Loucy (cell line): ENCODE data around the gene MTR.

Experiments
- H2AFZ ChIP-seq: fragments of 200-600 bp; sonication (generic); 2 replicates; pipeline ENCODE4 v1.6.0; 2016; ENCODE audit warnings: antibody characterized with exemption, mild to moderate bottlenecking, low read length, moderate library complexity
- H3F3A ChIP-seq: fragments of 200-600 bp; 2 replicates; pipeline ENCODE4 v1.6.0; 2016; ENCODE audit warnings: antibody characterized with exemption, low read depth, mild to moderate bottlenecking
- H3K27me3 ChIP-seq: fragments of 200-600 bp; sonication (generic); 2 replicates; pipeline ENCODE4 v1.6.1; 2014; ENCODE audit warnings: low read length, mild to moderate bottlenecking; ENCODE audit not compliant: insufficient read depth, poor library complexity, severe bottlenecking
- H3K36me3 ChIP-seq: fragments of 200-600 bp; sonication (generic); 2 replicates; pipeline ENCODE4 v1.6.1; 2016; ENCODE audit warnings: low read length; ENCODE audit not compliant: insufficient read depth
- H3K4me1 ChIP-seq: fragments of 200-600 bp; sonication (generic); 2 replicates; pipeline ENCODE4 v1.5.1; 2014; ENCODE audit warnings: low read length, mild to moderate bottlenecking; ENCODE audit not compliant: insufficient read depth, poor library complexity, severe bottlenecking
- H3K4me2 ChIP-seq: fragments of 200-600 bp; sonication (generic); 2 replicates; pipeline ENCODE4 v1.6.0; 2014; ENCODE audit warnings: antibody characterized with exemption, low read length, low read depth, mild to moderate bottlenecking; ENCODE audit not compliant: poor library complexity, severe bottlenecking
- H3K4me3 ChIP-seq: fragments of 200-600 bp; sonication (generic); 2 replicates; pipeline ENCODE4 v1.5.1; 2014; ENCODE audit warnings: low read length, mild to moderate bottlenecking, mixed read lengths; ENCODE audit not compliant: poor library complexity, severe bottlenecking
- H3K79me2 ChIP-seq: fragments of 200-600 bp; sonication (generic); 2 replicates; pipeline ENCODE4 v1.6.1; 2014; ENCODE audit warnings: low read length; ENCODE audit not compliant: insufficient read depth
- H3K9ac ChIP-seq: fragments of 200-600 bp; sonication (generic); 2 replicates; pipeline ENCODE4 v1.6.0; 2014; ENCODE audit warnings: mild to moderate bottlenecking, low read depth, low read length, moderate library complexity; ENCODE audit not compliant: poor library complexity, severe bottlenecking
- H3K9me2 ChIP-seq: fragments of 200-600 bp; sonication (generic); replicated peaks from 2 replicates; pipeline ENCODE4 v1.6.1; 2016; ENCODE audit warnings: low read depth, low read length, mixed read lengths
- H3K9me3 ChIP-seq: fragments of 200-600 bp; sonication (generic); 2 replicates; pipeline ENCODE4 v1.6.1; 2014; ENCODE audit warnings: mild to moderate bottlenecking, antibody characterized with exemption, low read length, low read depth; ENCODE audit not compliant: insufficient read depth
- H4K20me1 ChIP-seq: fragments of 200-600 bp; sonication (generic); 2 replicates; pipeline ENCODE4 v1.6.0; 2014; ENCODE audit warnings: antibody characterized with exemption, low read length, mild to moderate bottlenecking; ENCODE audit not compliant: insufficient read depth, poor library complexity, severe bottlenecking
- CTCF ChIP-seq: fragments of 200-600 bp; sonication (generic); conservative IDR thresholded peaks from 2 replicates; pipeline ENCODE4 v1.5.1; 2014; ENCODE audit warnings: mild to moderate bottlenecking, antibody characterized with exemption, low read length
- EZH2phosphoT487 ChIP-seq: fragments of 200-600 bp; IDR thresholded peaks from 2 replicates; pipeline ENCODE4 v1.6.1; 2018; ENCODE audit warnings: antibody characterized with exemption, mild to moderate bottlenecking, moderate library complexity, borderline replicate concordance

MTR gene

DNA sequence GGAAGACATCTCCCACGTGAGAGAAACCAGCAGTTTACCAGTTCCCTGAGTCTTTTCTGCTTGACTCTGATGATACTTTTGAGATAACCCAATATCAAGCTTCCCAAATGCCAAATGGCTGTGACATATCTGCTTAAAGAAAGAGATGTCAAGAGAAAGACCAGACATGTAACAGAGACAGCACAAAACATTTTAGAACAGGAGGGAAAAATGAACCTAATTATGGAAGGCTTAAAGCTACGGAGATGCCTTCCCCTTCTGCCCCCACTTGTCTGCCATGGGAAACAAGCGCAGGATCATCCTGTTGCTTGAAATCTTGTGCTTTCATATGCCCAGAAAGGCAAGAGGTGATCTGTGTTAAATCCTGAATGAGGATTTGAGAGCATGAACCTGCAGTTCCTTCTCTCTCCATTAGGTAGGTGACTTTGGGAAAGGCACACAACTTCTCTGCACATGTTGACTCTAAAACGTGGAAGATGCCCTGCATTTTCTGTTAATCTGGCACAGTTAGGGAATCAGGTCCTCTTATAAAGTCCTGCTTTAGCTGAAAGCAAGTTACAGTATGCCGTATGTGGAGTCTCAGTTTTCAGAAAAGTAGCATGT is 46.7 kb upstream of the MTR start:
- H3K9me2 ChIP-seq = no peaks in the 10 kb centered on the region
- H3K9me3 ChIP-seq = no peaks in the 10 kb centered on the region
- no peaks in the 10 kb centered on the region for H4K20me1 ChIP-seq
- no peaks in the 10 kb centered on the region for H3K79me2 ChIP-seq
- H3K4me2 ChIP-seq = no peak overlapping the region
- H2AFZ ChIP-seq = peak overlapping the region; percentile 21; the same call in 1 of the 2 replicates
- no peaks in the 10 kb centered on the region for H3K4me1 ChIP-seq
- H3K36me3 ChIP-seq = no peaks in the 10 kb centered on the region
- H3K9ac ChIP-seq = no peak overlapping the region
- H3K27me3 ChIP-seq = no peaks in the 10 kb centered on the region
- TF ChIP-seq EZH2phosphoT487 (no peak), CTCF (peak; percentile 38)
- H3F3A ChIP-seq = no peaks in the 10 kb centered on the region
- no peak overlapping the region for H3K4me3 ChIP-seq

DNA sequence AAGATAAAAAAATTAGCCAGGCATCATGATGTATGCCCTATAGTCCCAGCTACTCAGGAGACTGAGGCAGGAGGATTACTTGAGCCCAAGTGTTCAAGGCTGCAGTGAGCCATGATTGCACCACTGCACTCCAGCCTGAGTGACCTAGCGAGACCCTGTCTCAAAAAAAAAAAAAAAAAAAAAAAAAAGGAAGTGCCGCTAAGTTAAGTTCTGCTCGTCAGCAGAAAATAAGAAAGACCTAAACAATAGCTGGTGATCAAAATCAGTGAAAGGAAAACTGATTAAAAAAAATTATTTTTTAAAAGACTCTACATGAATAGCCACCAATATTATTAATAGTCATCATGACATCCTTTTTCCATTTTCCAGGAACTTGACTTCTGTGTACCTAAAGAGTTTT is 44.2 kb upstream of the MTR start:
- H3F3A ChIP-seq = no peaks in the 10 kb centered on the region
- 0 out of 2 replicates have a peak overlapping the region, but pooled peaks have one; percentile 64 for H2AFZ ChIP-seq
- no peak for TF ChIP-seq CTCF
- no peak for TF ChIP-seq EZH2phosphoT487
- H3K4me1 ChIP-seq = no peaks in the 10 kb centered on the region
- no peaks in the 10 kb centered on the region for H3K79me2 ChIP-seq
- H4K20me1 ChIP-seq = no peaks in the 10 kb centered on the region
- no peak overlapping the region for H3K4me3 ChIP-seq
- H3K9me3 ChIP-seq = no peaks in the 10 kb centered on the region
- H3K9ac ChIP-seq = no peak overlapping the region
- no peaks in the 10 kb centered on the region for H3K9me2 ChIP-seq
- H3K36me3 ChIP-seq = no peaks in the 10 kb centered on the region
- no peaks in the 10 kb centered on the region for H3K27me3 ChIP-seq
- H3K4me2 ChIP-seq = no peak overlapping the region

DNA sequence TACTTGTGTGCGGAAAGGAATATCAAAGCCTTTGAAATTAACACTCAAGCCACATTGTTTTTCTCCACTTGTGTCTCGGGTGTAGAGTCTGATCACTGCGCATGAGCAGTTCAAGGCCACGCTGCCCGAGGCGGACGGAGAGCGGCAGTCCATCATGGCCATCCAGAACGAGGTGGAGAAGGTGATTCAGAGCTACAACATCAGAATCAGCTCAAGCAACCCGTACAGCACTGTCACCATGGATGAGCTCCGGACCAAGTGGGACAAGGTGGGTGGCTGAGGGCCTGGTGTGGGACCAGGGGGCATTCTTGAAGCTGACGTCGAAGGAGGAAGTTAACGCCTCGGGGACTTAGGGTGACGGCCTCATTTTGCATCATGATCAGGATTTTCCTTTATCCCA is 43.7 kb upstream of the MTR start:
- H3K4me2 ChIP-seq = no peak overlapping the region
- H3K4me3 ChIP-seq = no peak overlapping the region
- no peaks in the 10 kb centered on the region for H3K79me2 ChIP-seq
- no peaks in the 10 kb centered on the region for H3K27me3 ChIP-seq
- no peak overlapping the region for H3K9ac ChIP-seq
- H3K36me3 ChIP-seq = no peaks in the 10 kb centered on the region
- no peak overlapping the region for H2AFZ ChIP-seq
- no peaks in the 10 kb centered on the region for H3F3A ChIP-seq
- no peak for TF ChIP-seq EZH2phosphoT487
- TF ChIP-seq CTCF = no peak
- no peaks in the 10 kb centered on the region for H3K9me3 ChIP-seq
- H3K4me1 ChIP-seq = no peaks in the 10 kb centered on the region
- H4K20me1 ChIP-seq = no peaks in the 10 kb centered on the region
- no peaks in the 10 kb centered on the region for H3K9me2 ChIP-seq
